Brain microvascular endothelial cell (primary cell): ENCODE data around the gene C19orf47.
"Not testable (repeated sequence)": the region's sequence is repeated elsewhere in the genome, so short reads cannot be mapped to it uniquely, and the experiment has no call there.

ENCODE experiments used
- DNase-seq: peaks from one replicate; pipeline ENCODE4 v3.0.0-alpha.2; 2020
- H3K27ac ChIP-seq: fragments of 250-450 bp; sonication (Bioruptor Pico); 2 replicates; pipeline ENCODE4 v1.5.1; 2020; ENCODE audit warnings: mild to moderate bottlenecking, moderate library complexity
- H3K27me3 ChIP-seq: fragments of 250-450 bp; sonication (Bioruptor Pico); replicated peaks from 2 replicates; pipeline ENCODE4 v1.5.1; 2020; ENCODE audit warnings: mild to moderate bottlenecking
- H3K36me3 ChIP-seq: fragments of 250-450 bp; sonication (Bioruptor Pico); replicated peaks from 2 replicates; pipeline ENCODE4 v1.5.1; 2020; ENCODE audit warnings: mild to moderate bottlenecking
- H3K4me3 ChIP-seq: 2 replicates; pipeline ENCODE4 v1.5.1; 2011; ENCODE audit warnings: low read depth, mild to moderate bottlenecking, control low read depth, low read length, moderate library complexity
- in situ Hi-C: cut with HindIII; loops from 2 replicates; pipeline ENCODE4 v1.10.0; 2017; ENCODE audit warnings: low sequenced_read_pairs, low pct_ligation_motif_present
- TF ChIP-seq, protein P1 (sequence below): IDR thresholded peaks from 2 replicates; pipeline ENCODE4 v1.5.1; 2011; ENCODE audit warnings: low read depth, mild to moderate bottlenecking, moderate library complexity, low read length, control low read depth, inconsistent platforms; ENCODE audit errors: missing control alignments

The C19orf47 gene

DNA sequence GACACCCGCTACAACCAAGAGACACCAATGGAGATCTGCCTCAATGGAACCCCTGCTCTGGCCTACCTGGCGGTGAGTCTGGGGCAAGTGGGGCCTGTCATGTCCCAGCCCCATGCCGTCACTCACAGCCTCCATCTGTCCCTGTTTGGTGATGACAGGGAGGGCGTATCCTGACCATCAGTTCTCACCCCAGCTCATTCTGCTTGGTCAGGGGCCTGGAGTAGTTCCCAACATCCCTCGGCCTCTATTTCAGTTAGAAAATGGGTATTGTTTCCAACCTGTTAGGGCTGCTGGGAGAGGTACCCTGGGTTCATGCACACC is 23.6 kb upstream of the C19orf47 start:
- in situ Hi-C loops = no loop called here
- TF ChIP-seq, protein P1, sequence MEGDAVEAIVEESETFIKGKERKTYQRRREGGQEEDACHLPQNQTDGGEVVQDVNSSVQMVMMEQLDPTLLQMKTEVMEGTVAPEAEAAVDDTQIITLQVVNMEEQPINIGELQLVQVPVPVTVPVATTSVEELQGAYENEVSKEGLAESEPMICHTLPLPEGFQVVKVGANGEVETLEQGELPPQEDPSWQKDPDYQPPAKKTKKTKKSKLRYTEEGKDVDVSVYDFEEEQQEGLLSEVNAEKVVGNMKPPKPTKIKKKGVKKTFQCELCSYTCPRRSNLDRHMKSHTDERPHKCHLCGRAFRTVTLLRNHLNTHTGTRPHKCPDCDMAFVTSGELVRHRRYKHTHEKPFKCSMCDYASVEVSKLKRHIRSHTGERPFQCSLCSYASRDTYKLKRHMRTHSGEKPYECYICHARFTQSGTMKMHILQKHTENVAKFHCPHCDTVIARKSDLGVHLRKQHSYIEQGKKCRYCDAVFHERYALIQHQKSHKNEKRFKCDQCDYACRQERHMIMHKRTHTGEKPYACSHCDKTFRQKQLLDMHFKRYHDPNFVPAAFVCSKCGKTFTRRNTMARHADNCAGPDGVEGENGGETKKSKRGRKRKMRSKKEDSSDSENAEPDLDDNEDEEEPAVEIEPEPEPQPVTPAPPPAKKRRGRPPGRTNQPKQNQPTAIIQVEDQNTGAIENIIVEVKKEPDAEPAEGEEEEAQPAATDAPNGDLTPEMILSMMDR = no peak
- Histone ChIP-seq H3K27ac (no peak overlapping the region), H3K27me3 (no peaks in the 10 kb centered on the region), H3K36me3 (peaks cover 30% of the 10 kb centered on the region), H3K4me3 (no peak overlapping the region)
- no peak for DNase-seq

DNA sequence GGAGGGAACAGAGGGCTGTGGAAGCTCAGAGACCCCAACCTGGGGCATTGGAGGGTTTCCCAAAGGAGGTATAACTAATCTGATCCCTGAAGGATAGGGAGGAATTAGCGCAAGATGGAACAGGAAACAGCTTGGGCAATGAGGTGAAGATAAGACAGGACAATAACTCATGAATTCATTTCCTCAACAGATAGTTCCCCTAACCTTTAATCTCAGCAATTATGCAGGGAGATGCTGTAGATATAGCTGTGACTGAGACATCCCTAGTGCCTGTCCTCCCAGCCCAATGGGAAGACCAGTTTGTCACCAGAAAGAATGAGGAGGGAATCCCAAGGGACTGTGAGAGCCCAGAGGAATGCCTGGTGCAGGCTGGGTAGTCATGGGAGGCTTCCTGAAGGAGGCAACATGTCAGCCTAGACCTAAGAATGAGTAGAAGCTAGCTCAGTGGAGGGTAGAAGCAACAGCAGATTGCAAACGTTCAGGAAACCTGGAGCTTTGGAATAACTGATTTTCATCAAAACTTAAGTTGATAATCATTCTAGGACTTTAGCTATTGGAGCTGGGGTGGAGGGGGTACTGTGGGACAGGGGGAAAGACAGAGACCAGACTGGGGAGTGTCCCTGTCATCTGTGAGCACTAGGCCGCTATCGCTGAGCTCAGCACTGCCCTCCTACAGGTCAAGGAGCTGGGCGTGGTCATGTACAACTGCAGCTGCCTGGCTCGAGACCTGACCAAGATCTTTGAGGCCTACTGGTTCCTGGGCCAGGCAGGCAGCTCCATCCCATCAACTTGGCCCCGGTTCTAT is 23.0 kb upstream of the C19orf47 start:
- no peak for DNase-seq
- Histone ChIP-seq H3K4me3 (no peak overlapping the region), H3K27me3 (no peaks in the 10 kb centered on the region), H3K27ac (no peak overlapping the region), H3K36me3 (peaks cover 30% of the 10 kb centered on the region)
- in situ Hi-C loops = no loop called here
- TF ChIP-seq, protein P1 = no peak

DNA sequence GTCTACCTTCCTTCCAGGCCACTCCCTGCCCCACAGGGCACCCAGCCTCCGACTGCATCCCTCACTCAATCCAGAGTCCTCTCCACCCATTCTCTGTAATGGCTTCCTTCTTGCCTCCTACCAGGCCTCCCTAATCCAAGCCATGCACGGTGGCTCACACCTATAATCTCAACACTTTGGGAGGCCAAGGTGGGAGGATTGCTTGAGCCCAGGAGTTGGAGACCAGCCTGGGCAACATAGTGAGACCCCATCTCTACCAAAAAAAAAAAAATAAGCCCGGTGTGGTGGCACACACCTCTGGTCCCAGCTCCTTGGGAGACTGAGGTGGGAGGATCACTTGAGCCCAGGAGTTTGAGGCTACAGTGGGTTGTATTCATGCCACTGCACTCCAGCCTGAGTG is 22.1 kb upstream of the C19orf47 start:
- peaks cover 30% of the 10 kb centered on the region for H3K36me3 ChIP-seq
- H3K27me3 ChIP-seq, H3K27ac ChIP-seq, H3K4me3 ChIP-seq, DNase-seq, in situ Hi-C loops: not testable (repeated sequence)

DNA sequence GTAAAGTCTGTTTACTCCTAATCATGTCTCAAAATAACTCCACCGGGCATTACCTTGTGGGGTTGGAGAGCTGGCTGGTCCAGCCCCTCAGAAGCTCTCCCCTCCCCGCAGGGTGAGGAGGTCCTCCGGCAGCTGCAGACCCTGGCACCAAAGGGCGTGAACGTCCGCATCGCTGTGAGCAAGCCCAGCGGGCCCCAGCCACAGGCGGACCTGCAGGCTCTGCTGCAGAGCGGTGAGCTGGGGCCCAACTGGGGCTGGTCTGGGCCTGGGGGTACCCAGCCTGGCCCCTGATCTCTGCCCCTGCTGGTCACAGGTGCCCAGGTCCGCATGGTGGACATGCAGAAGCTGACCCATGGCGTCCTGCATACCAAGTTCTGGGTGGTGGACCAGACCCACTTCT is 21.6 kb upstream of the C19orf47 start:
- Histone ChIP-seq H3K27me3 (no peaks in the 10 kb centered on the region), H3K27ac (no peak overlapping the region), H3K36me3 (peaks cover 30% of the 10 kb centered on the region), H3K4me3 (no peak overlapping the region)
- in situ Hi-C loops = no loop called here
- DNase-seq = no peak
- TF ChIP-seq, protein P1 = no peak

DNA sequence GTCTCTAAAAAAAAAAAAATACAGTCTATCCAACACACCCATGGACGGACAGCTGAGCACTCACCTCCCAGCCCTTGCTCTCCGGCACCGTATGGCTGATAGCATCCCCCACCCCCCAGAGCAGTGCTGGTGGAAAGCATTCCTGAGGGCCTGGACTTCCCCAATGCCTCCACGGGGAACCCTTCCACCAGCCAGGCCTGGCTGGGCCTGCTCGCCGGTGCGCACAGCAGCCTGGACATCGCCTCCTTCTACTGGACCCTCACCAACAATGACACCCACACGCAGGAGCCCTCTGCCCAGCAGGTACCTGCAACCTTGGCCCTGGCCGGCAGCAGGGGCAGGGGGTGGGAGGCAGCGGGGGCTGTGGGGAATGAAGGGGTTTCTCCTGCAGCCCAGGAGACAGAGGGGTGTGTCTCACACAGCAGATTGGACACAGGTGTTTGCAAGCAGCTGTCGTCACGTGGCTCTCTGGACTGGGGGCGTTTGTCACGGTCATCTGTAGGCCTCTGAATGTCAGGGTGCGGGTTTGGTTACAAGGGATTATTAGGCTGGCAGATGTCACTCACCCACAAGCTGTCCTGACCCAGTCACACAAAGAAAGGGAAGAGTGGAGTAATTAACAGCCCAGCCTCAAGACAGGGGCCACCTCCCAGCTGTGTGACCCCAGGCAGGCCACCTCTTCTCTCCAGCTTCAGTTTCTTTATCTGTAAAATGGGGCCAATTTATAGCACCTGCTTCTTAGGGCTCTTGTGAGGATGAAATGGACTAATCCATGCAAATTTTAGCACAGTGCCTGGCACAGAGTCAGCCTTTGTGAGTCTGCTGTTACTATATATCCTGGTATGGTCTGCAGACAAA is 19.6 kb upstream of the C19orf47 start:
- Histone ChIP-seq H3K36me3 (peaks cover 19% of the 10 kb centered on the region), H3K27me3 (no peaks in the 10 kb centered on the region), H3K27ac (no peak overlapping the region), H3K4me3 (no peak overlapping the region)
- no peak for DNase-seq
- TF ChIP-seq, protein P1 = no peak
- in situ Hi-C loops = no loop called here

DNA sequence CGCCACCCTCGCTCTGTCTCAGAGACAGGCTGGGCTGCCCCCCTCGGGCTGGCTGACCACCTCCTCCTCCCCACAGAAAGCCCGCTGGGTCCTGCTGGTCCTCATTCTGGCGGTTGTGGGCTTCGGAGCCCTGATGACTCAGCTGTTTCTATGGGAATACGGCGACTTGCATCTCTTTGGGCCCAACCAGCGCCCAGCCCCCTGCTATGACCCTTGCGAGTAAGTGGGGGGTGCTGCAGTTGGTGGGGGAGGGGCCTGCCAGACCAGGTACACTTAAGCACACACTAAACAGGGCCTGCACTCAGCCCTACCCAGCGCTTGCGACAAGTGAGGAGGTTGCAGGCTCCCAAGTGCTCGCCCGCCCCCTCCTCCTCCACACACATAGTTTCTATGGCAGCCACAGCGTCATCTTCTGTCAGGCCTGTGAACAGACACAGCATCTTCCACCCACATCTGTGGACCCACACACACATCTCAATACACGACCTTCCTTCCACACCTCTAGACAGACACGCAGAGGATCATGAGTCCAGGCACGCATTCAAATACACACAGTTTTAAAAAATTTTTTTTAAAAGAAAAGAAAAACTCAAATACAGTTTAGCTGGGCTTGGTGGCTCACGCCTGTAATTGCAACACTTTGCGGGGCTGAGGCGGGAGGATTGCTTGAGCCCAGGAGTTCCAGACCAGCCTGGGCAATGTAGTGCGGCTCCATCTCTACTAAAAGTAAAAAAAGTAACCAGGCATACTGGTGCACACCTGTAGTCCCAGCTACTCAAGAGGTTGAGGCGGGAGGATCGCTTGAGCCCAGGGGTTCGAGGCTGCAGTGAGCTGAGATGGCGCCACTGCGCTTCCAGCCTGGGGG is 18.7 kb upstream of the C19orf47 start:
- Histone ChIP-seq H3K27ac (no peak overlapping the region), H3K36me3 (peaks cover 14% of the 10 kb centered on the region), H3K4me3 (peak overlapping the region; percentile 63), H3K27me3 (no peaks in the 10 kb centered on the region)
- DNase-seq = peak; percentile 13
- in situ Hi-C loops = no loop called here
- TF ChIP-seq, protein P1 = no peak
